Stimulated activated memory B cell treated with anti-CD40 and anti-IgM and Interleukin-4, amounts not matched to agents 10 μg/mL and 1 μg/mL and 100 μg/mL, for 72 hours (primary cell): Measurements from ENCODE around the gene MAFB.
"Not testable (repeated sequence)": the region's sequence is repeated elsewhere in the genome, so short reads cannot be mapped to it uniquely, and the experiment has no call there.

Source experiments
- ATAC-seq: fragments of 150-1000 bp; cut with Tn5 transposase; 2 replicates; pipeline ENCODE4 v1.10.0; 2021
- H3K27ac Mint-ChIP-seq: one replicate; pipeline ENCODE4 v1.8.0; 2022; ENCODE audit warnings: mild to moderate bottlenecking, mixed read lengths
- H3K27me3 Mint-ChIP-seq: one replicate; pipeline ENCODE4 v1.8.0; 2022; ENCODE audit warnings: mixed read lengths
- H3K36me3 Mint-ChIP-seq: one replicate; pipeline ENCODE4 v1.8.0; 2022; ENCODE audit warnings: mixed read lengths
- H3K4me1 Mint-ChIP-seq: one replicate; pipeline ENCODE4 v1.8.0; 2022; ENCODE audit warnings: mixed read lengths
- H3K4me3 Mint-ChIP-seq: one replicate; pipeline ENCODE4 v1.8.0; 2022; ENCODE audit warnings: mild to moderate bottlenecking, moderate library complexity, mixed read lengths
- H3K9me3 Mint-ChIP-seq: one replicate; pipeline ENCODE4 v1.8.0; 2022; ENCODE audit warnings: mixed read lengths

The MAFB gene

GRCh38 chr20:40689100-40689942 is at the start of gene MAFB:
Gene MAFB, minus strand, starts transcription at chr20:40689236. Its CDS starts 386 bp downstream, at chr20:40688850.
- peaks cover 90% of the 10 kb centered on the region for H3K27me3 Mint-ChIP-seq
- no peak within 1 kb of the TSS for H3K27ac Mint-ChIP-seq
- H3K4me3 Mint-ChIP-seq, result peak within 1 kb of the TSS; percentile 80
- H3K9me3 Mint-ChIP-seq, result no peaks in the 10 kb centered on the region
- H3K4me1 Mint-ChIP-seq, result peaks cover 38% of the 10 kb centered on the region
- peak; percentile 78 for ATAC-seq
- no peaks in the 10 kb centered on the region for H3K36me3 Mint-ChIP-seq

- not testable (repeated sequence) for H3K27ac Mint-ChIP-seq, H3K4me3 Mint-ChIP-seq, H3K9me3 Mint-ChIP-seq, H3K36me3 Mint-ChIP-seq, H3K4me1 Mint-ChIP-seq, ATAC-seq
- peaks cover 31% of the 10 kb centered on the region for H3K27me3 Mint-ChIP-seq
Observed at GRCh38 chr20:40736468-40736867, 47.4 kb upstream of the MAFB start.

- H3K36me3 Mint-ChIP-seq, result no peaks in the 10 kb centered on the region
- no peak overlapping the region for H3K27ac Mint-ChIP-seq
- H3K9me3 Mint-ChIP-seq, result peaks cover 3% of the 10 kb centered on the region
- no peaks in the 10 kb centered on the region for H3K4me1 Mint-ChIP-seq
- no peak overlapping the region for H3K4me3 Mint-ChIP-seq
- ATAC-seq, result no peak
- H3K27me3 Mint-ChIP-seq, result peaks cover 9% of the 10 kb centered on the region
Observed at GRCh38 chr20:40728996-40729395, 40.0 kb upstream of the MAFB start.

GRCh38 chr20:40728470-40728869 is 39.4 kb upstream of the MAFB start:
- Mint-ChIP-seq H3K4me3 (no peak overlapping the region), H3K36me3 (no peaks in the 10 kb centered on the region), H3K9me3 (peaks cover 3% of the 10 kb centered on the region), H3K4me1 (no peaks in the 10 kb centered on the region), H3K27ac (no peak overlapping the region), H3K27me3 (peaks cover 4% of the 10 kb centered on the region)
- no peak for ATAC-seq

- no peak overlapping the region for H3K4me3 Mint-ChIP-seq
- H3K27me3 Mint-ChIP-seq, result no peaks in the 10 kb centered on the region
- H3K27ac Mint-ChIP-seq, result no peak overlapping the region
- no peak for ATAC-seq
- H3K4me1 Mint-ChIP-seq, result no peaks in the 10 kb centered on the region
- peaks cover 3% of the 10 kb centered on the region for H3K9me3 Mint-ChIP-seq
- H3K36me3 Mint-ChIP-seq, result no peaks in the 10 kb centered on the region
Observed at GRCh38 chr20:40727960-40728359, 38.9 kb upstream of the MAFB start.

GRCh38 chr20:40726776-40727175 is 37.7 kb upstream of the MAFB start:
- no peak for ATAC-seq
- H3K4me1 Mint-ChIP-seq, result no peaks in the 10 kb centered on the region
- H3K4me3 Mint-ChIP-seq, result no peak overlapping the region
- H3K9me3 Mint-ChIP-seq, result peaks cover 3% of the 10 kb centered on the region
- H3K27me3 Mint-ChIP-seq, result no peaks in the 10 kb centered on the region
- no peak overlapping the region for H3K27ac Mint-ChIP-seq
- H3K36me3 Mint-ChIP-seq, result no peaks in the 10 kb centered on the region

GRCh38 chr20:40724566-40724965 is 35.5 kb upstream of the MAFB start:
- H3K9me3 Mint-ChIP-seq, result peaks cover 3% of the 10 kb centered on the region
- ATAC-seq, result no peak
- no peaks in the 10 kb centered on the region for H3K36me3 Mint-ChIP-seq
- H3K27ac Mint-ChIP-seq, result no peak overlapping the region
- no peak overlapping the region for H3K4me3 Mint-ChIP-seq
- H3K27me3 Mint-ChIP-seq, result no peaks in the 10 kb centered on the region
- no peaks in the 10 kb centered on the region for H3K4me1 Mint-ChIP-seq

GRCh38 chr20:40720826-40721225 is 31.8 kb upstream of the MAFB start:
- H3K4me1 Mint-ChIP-seq, result no peaks in the 10 kb centered on the region
- no peaks in the 10 kb centered on the region for H3K9me3 Mint-ChIP-seq
- no peak for ATAC-seq
- no peak overlapping the region for H3K27ac Mint-ChIP-seq
- no peaks in the 10 kb centered on the region for H3K36me3 Mint-ChIP-seq
- peaks cover 20% of the 10 kb centered on the region for H3K27me3 Mint-ChIP-seq
- H3K4me3 Mint-ChIP-seq, result no peak overlapping the region

- H3K9me3 Mint-ChIP-seq, result no peaks in the 10 kb centered on the region
- ATAC-seq, result no peak
- no peak overlapping the region for H3K4me3 Mint-ChIP-seq
Observed at GRCh38 chr20:40720099-40720498, 31.1 kb upstream of the MAFB start.

GRCh38 chr20:40718982-40719729 is 30.1 kb upstream of the MAFB start:
- Mint-ChIP-seq H3K4me3 (no peak overlapping the region), H3K27me3 (peaks cover 35% of the 10 kb centered on the region), H3K36me3 (no peaks in the 10 kb centered on the region), H3K4me1 (no peaks in the 10 kb centered on the region), H3K9me3 (no peaks in the 10 kb centered on the region), H3K27ac (no peak overlapping the region)
- ATAC-seq, result no peak

More at GRCh38 chr20:40720099-40720498, 31.1 kb upstream of the MAFB start:
- H3K27ac Mint-ChIP-seq, result no peak overlapping the region
- no peaks in the 10 kb centered on the region for H3K36me3 Mint-ChIP-seq
- H3K4me1 Mint-ChIP-seq, result no peaks in the 10 kb centered on the region
- peaks cover 27% of the 10 kb centered on the region for H3K27me3 Mint-ChIP-seq

- no peaks in the 10 kb centered on the region for H3K36me3 Mint-ChIP-seq
- ATAC-seq, result no peak
- H3K9me3 Mint-ChIP-seq, result no peaks in the 10 kb centered on the region
- no peak overlapping the region for H3K27ac Mint-ChIP-seq
- H3K4me3 Mint-ChIP-seq, result no peak overlapping the region
- H3K4me1 Mint-ChIP-seq, result no peaks in the 10 kb centered on the region
- peaks cover 43% of the 10 kb centered on the region for H3K27me3 Mint-ChIP-seq
Observed at GRCh38 chr20:40718214-40718977, 29.4 kb upstream of the MAFB start.

- Mint-ChIP-seq H3K27me3 (peaks cover 48% of the 10 kb centered on the region), H3K4me3 (no peak overlapping the region), H3K9me3 (no peaks in the 10 kb centered on the region), H3K4me1 (no peaks in the 10 kb centered on the region), H3K27ac (no peak overlapping the region), H3K36me3 (no peaks in the 10 kb centered on the region)
- no peak for ATAC-seq
Observed at GRCh38 chr20:40717343-40717865, 28.4 kb upstream of the MAFB start.

- H3K4me3 Mint-ChIP-seq, result no peak overlapping the region
- peaks cover 48% of the 10 kb centered on the region for H3K27me3 Mint-ChIP-seq
- no peaks in the 10 kb centered on the region for H3K4me1 Mint-ChIP-seq
- H3K27ac Mint-ChIP-seq, result no peak overlapping the region
- H3K36me3 Mint-ChIP-seq, result no peaks in the 10 kb centered on the region
- no peak for ATAC-seq
- no peaks in the 10 kb centered on the region for H3K9me3 Mint-ChIP-seq
Observed at GRCh38 chr20:40715491-40715890, 26.5 kb upstream of the MAFB start.

GRCh38 chr20:40714916-40715315 is 25.9 kb upstream of the MAFB start:
- Mint-ChIP-seq H3K4me3 (no peak overlapping the region), H3K9me3 (no peaks in the 10 kb centered on the region), H3K27me3 (peaks cover 48% of the 10 kb centered on the region), H3K4me1 (no peaks in the 10 kb centered on the region), H3K27ac (no peak overlapping the region), H3K36me3 (no peaks in the 10 kb centered on the region)
- ATAC-seq, result no peak

- H3K9me3 Mint-ChIP-seq, result no peaks in the 10 kb centered on the region
- peaks cover 48% of the 10 kb centered on the region for H3K27me3 Mint-ChIP-seq
- H3K36me3 Mint-ChIP-seq, result no peaks in the 10 kb centered on the region
- H3K27ac Mint-ChIP-seq, result no peak overlapping the region
- no peak for ATAC-seq
- no peaks in the 10 kb centered on the region for H3K4me1 Mint-ChIP-seq
- H3K4me3 Mint-ChIP-seq, result no peak overlapping the region
Observed at GRCh38 chr20:40714109-40714508, 25.1 kb upstream of the MAFB start.
